ENCODE results near the gene LEMD3. TPM values are rescaled to one million over a fixed set of nuclear protein-coding genes. Genes with fewer than 3 reads are reported as not detected.

LEMD3 gene
- total and polyA plus RNA-seq, 2 donors: 21.4 to 25.7 TPM

DNA sequence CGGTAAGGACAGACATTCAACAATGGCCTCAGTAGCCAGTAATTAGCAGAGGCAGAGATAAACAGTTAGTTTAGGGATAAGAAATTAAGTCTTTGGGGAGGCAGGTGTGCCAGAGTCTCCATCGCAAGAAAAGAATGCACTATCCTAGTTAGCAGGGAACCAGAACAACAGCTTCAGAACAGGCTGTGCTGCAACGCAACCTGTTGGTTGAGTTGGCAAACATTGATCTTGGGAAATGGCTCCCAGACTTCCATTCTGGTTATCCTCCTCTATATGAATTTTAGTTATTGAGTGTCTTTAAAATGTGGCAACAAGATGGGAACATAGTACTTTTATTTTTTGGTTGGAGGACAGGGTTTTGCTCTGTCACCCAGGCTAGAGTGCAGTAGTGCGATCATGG lies 12.3 kb upstream of the LEMD3 start:
- no peaks in the 10 kb centered on the region for H3K9me3 ChIP-seq (ENCODE audit: control insufficient read depth in 2 of 2, insufficient read depth in 1 of 2, low read length in 1 of 2)
- H3K36me3 ChIP-seq (ENCODE audit: control insufficient read depth in 2 of 2, insufficient read depth in 2 of 2, low read length in 1 of 2): no peaks in the 10 kb centered on the region
- H3K4me3 ChIP-seq (ENCODE audit: low read length in 2 of 2): no peak overlapping the region
- peaks cover 0 to 7% of the 10 kb centered on the region in 2 donors for H3K4me1 ChIP-seq (ENCODE audit: control insufficient read depth in 2 of 2, insufficient read depth in 2 of 2, low read length in 2 of 2)
- H3K27me3 ChIP-seq (ENCODE audit: control insufficient read depth in 2 of 2, insufficient read depth in 1 of 2, low read length in 1 of 2): no peaks in the 10 kb centered on the region
- no peak overlapping the region for H3K27ac ChIP-seq (ENCODE audit: low read depth in 1 of 2, low read length in 1 of 2)
- WGBS: 93% methylated on average over 4 of the region's 4 CpGs
- DNase-seq (ENCODE audit: low read depth in 6 of 9, low spot score in 9 of 9): no peak

- DNase-seq (ENCODE audit: low read depth in 6 of 9, low spot score in 9 of 9): no peak
- WGBS: 98% methylated on average over 1 of the region's 1 CpG
- H3K4me3 ChIP-seq (ENCODE audit: low read length in 2 of 2): no peak overlapping the region
- H3K4me1 ChIP-seq (ENCODE audit: control insufficient read depth in 2 of 2, insufficient read depth in 2 of 2, low read length in 2 of 2): no peaks in the 10 kb centered on the region
- H3K9me3 ChIP-seq (ENCODE audit: control insufficient read depth in 2 of 2, insufficient read depth in 1 of 2, low read length in 1 of 2): no peaks in the 10 kb centered on the region
- no peaks in the 10 kb centered on the region for H3K36me3 ChIP-seq (ENCODE audit: control insufficient read depth in 2 of 2, insufficient read depth in 2 of 2, low read length in 1 of 2)
- H3K27me3 ChIP-seq (ENCODE audit: control insufficient read depth in 2 of 2, insufficient read depth in 1 of 2, low read length in 1 of 2): no peaks in the 10 kb centered on the region
- H3K27ac ChIP-seq (ENCODE audit: low read depth in 1 of 2, low read length in 1 of 2): no peak overlapping the region
Observed at GRCh38 chr12:65162609-65163008, 6.8 kb upstream of the LEMD3 start.

DNA sequence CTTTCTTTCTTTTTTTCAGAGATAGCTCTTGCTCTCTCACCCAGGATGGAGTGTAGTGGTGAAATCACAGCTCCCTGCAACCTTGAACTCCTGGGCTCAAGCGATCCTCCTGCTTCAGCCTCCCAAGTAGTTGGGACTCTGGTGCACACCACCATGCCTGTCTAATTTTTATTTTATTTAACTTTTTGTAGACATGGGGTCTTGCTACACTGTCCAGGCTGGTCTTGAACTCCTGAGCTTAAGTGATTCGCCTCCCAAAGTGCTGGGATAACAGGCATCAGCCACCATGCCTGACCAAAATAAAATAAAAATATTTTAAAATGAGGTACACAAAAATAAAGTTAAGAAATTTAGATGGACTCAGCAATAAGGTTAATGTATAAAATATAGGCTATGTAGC lies 5.1 kb upstream of the LEMD3 start:
- Histone ChIP-seq H3K27me3 (ENCODE audit: control insufficient read depth in 2 of 2, insufficient read depth in 1 of 2, low read length in 1 of 2) (no peaks in the 10 kb centered on the region), H3K4me1 (ENCODE audit: control insufficient read depth in 2 of 2, insufficient read depth in 2 of 2, low read length in 2 of 2) (peaks cover 4 to 5% of the 10 kb centered on the region in 2 donors), H3K27ac (ENCODE audit: low read depth in 1 of 2, low read length in 1 of 2) (no peak overlapping the region), H3K36me3 (ENCODE audit: control insufficient read depth in 2 of 2, insufficient read depth in 2 of 2, low read length in 1 of 2) (no peaks in the 10 kb centered on the region), H3K9me3 (ENCODE audit: control insufficient read depth in 2 of 2, insufficient read depth in 1 of 2, low read length in 1 of 2) (no peaks in the 10 kb centered on the region), H3K4me3 (ENCODE audit: low read length in 2 of 2) (no peak overlapping the region)
- DNase-seq (ENCODE audit: low read depth in 6 of 9, low spot score in 9 of 9): no peak
- 98% methylated on average over 2 of the region's 2 CpGs for WGBS

GRCh38 chr12:65164774-65165173 lies 4.6 kb upstream of the LEMD3 start:
- Histone ChIP-seq H3K27me3 (ENCODE audit: control insufficient read depth in 2 of 2, insufficient read depth in 1 of 2, low read length in 1 of 2) (no peaks in the 10 kb centered on the region), H3K9me3 (ENCODE audit: control insufficient read depth in 2 of 2, insufficient read depth in 1 of 2, low read length in 1 of 2) (no peaks in the 10 kb centered on the region), H3K4me3 (ENCODE audit: low read length in 2 of 2) (no peak overlapping the region), H3K4me1 (ENCODE audit: control insufficient read depth in 2 of 2, insufficient read depth in 2 of 2, low read length in 2 of 2) (peaks cover 4 to 5% of the 10 kb centered on the region in 2 donors), H3K27ac (ENCODE audit: low read depth in 1 of 2, low read length in 1 of 2) (no peak overlapping the region), H3K36me3 (ENCODE audit: control insufficient read depth in 2 of 2, insufficient read depth in 2 of 2, low read length in 1 of 2) (no peaks in the 10 kb centered on the region)
- no peak for DNase-seq (ENCODE audit: low read depth in 6 of 9, low spot score in 9 of 9)

- Histone ChIP-seq H3K36me3 (ENCODE audit: control insufficient read depth in 2 of 2, insufficient read depth in 2 of 2, low read length in 1 of 2) (peaks cover 0 to 3% of the 10 kb centered on the region in 2 donors), H3K27ac (ENCODE audit: low read depth in 1 of 2, low read length in 1 of 2) (peak overlapping the region; percentile 76 to 94), H3K9me3 (ENCODE audit: control insufficient read depth in 2 of 2, insufficient read depth in 1 of 2, low read length in 1 of 2) (peaks cover 0 to 4% of the 10 kb centered on the region in 2 donors), H3K27me3 (ENCODE audit: control insufficient read depth in 2 of 2, insufficient read depth in 1 of 2, low read length in 1 of 2) (no peaks in the 10 kb centered on the region), H3K4me3 (ENCODE audit: low read length in 2 of 2) (peak overlapping the region; percentile 89 to 92), H3K4me1 (ENCODE audit: control insufficient read depth in 2 of 2, insufficient read depth in 2 of 2, low read length in 2 of 2) (peaks cover 16 to 19% of the 10 kb centered on the region in 2 donors)
- 5% methylated on average over 11 of the region's 11 CpGs for WGBS
- DNase-seq (ENCODE audit: low read depth in 6 of 9, low spot score in 9 of 9): peak in 1 of 9 donors; percentile 10
Observed at GRCh38 chr12:65168681-65169319, 583 bp upstream of the LEMD3 start.

GRCh38 chr12:65170209-65170881 lies 962 bp downstream of the LEMD3 start:
- DNase-seq (ENCODE audit: low read depth in 6 of 9, low spot score in 9 of 9): peak in 5 of 9 donors; percentile 19 to 65 (median 43)
- Histone ChIP-seq H3K4me1 (ENCODE audit: control insufficient read depth in 2 of 2, insufficient read depth in 2 of 2, low read length in 2 of 2) (peaks cover 16 to 19% of the 10 kb centered on the region in 2 donors), H3K36me3 (ENCODE audit: control insufficient read depth in 2 of 2, insufficient read depth in 2 of 2, low read length in 1 of 2) (peaks cover 0 to 11% of the 10 kb centered on the region in 2 donors), H3K9me3 (ENCODE audit: control insufficient read depth in 2 of 2, insufficient read depth in 1 of 2, low read length in 1 of 2) (peaks cover 0 to 4% of the 10 kb centered on the region in 2 donors), H3K4me3 (ENCODE audit: low read length in 2 of 2) (peak overlapping the region; percentile 89 to 92), H3K27ac (ENCODE audit: low read depth in 1 of 2, low read length in 1 of 2) (peak overlapping the region; percentile 94 to 95), H3K27me3 (ENCODE audit: control insufficient read depth in 2 of 2, insufficient read depth in 1 of 2, low read length in 1 of 2) (no peaks in the 10 kb centered on the region)
- under 1% methylated on average over 47 of the region's 47 CpGs for WGBS

DNA sequence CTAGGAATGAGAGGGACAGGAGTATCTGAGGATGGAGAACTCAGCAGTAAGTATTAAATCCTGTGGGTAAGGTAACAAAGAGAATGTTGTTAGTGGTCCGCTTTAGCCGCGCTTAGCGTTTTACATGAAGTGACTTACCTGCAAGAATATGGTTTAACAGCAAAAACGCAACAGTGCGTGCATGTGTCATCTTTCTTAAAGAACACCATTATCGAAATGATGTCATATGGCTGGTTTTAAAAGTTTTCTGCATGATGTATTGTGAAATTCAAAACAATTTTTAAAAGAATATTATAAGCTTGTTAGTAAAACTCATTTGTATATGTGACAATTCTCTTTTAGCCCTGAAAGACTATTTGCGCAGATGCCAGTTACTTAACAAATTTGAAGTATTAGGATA lies 1.7 kb downstream of the LEMD3 start:
- Histone ChIP-seq H3K4me3 (ENCODE audit: low read length in 2 of 2) (peak overlapping the region; percentile 89 to 92), H3K9me3 (ENCODE audit: control insufficient read depth in 2 of 2, insufficient read depth in 1 of 2, low read length in 1 of 2) (peaks cover 0 to 4% of the 10 kb centered on the region in 2 donors), H3K4me1 (ENCODE audit: control insufficient read depth in 2 of 2, insufficient read depth in 2 of 2, low read length in 2 of 2) (peaks cover 16 to 19% of the 10 kb centered on the region in 2 donors), H3K27ac (ENCODE audit: low read depth in 1 of 2, low read length in 1 of 2) (no peak overlapping the region), H3K36me3 (ENCODE audit: control insufficient read depth in 2 of 2, insufficient read depth in 2 of 2, low read length in 1 of 2) (peaks cover 3 to 18% of the 10 kb centered on the region in 2 donors), H3K27me3 (ENCODE audit: control insufficient read depth in 2 of 2, insufficient read depth in 1 of 2, low read length in 1 of 2) (no peaks in the 10 kb centered on the region)
- WGBS: 57% methylated on average over 8 of the region's 8 CpGs
- peak in 1 of 9 donors; percentile 34 for DNase-seq (ENCODE audit: low read depth in 6 of 9, low spot score in 9 of 9)

DNA sequence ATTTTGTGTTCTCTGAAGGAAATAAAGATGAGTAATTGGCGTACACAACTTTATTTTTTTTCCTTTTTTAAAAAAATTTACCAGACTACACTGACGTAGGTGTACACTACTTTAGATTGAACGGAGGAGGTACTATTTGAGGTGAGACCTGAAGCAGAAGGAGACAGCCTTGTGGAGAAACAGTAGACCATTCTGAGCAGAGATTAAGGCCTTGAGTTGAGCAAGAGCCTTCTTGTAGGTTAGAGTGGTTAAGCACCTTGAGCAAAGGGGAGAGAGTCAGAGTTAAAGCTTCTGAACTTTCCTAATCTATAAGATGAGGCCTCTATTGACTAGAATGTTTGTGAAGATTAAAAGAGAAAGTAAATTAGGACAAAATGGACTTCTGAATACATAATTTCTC lies 2.5 kb downstream of the LEMD3 start:
- peak in 3 of 9 donors; percentile 21 to 43 (median 23) for DNase-seq (ENCODE audit: low read depth in 6 of 9, low spot score in 9 of 9)
- Histone ChIP-seq H3K27me3 (ENCODE audit: control insufficient read depth in 2 of 2, insufficient read depth in 1 of 2, low read length in 1 of 2) (no peaks in the 10 kb centered on the region), H3K9me3 (ENCODE audit: control insufficient read depth in 2 of 2, insufficient read depth in 1 of 2, low read length in 1 of 2) (peaks cover 0 to 4% of the 10 kb centered on the region in 2 donors), H3K36me3 (ENCODE audit: control insufficient read depth in 2 of 2, insufficient read depth in 2 of 2, low read length in 1 of 2) (peaks cover 3 to 20% of the 10 kb centered on the region in 2 donors), H3K4me1 (ENCODE audit: control insufficient read depth in 2 of 2, insufficient read depth in 2 of 2, low read length in 2 of 2) (peaks cover 16 to 19% of the 10 kb centered on the region in 2 donors), H3K4me3 (ENCODE audit: low read length in 2 of 2) (peak overlapping the region; percentile 1 to 36), H3K27ac (ENCODE audit: low read depth in 1 of 2, low read length in 1 of 2) (no peak overlapping the region)
- 45% methylated on average over 3 of the region's 3 CpGs for WGBS

DNA sequence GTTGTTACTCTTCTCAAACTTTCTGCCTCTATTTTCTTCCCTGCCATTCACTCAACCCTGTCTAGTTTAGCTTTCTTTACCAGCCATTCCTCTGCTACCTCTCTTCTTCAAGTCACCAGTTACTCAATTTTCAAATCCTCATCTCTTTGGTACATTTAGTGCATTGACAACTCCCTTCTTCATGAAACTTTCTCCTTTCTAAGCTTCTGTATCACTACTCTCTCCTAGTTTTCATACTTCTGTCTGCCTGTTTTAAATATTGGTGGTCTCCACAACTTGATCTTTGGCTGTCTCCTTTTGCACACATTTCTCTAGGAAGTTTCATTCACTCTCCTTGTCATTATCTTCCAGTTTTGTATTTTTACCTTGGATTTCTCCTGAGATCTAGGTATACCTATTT lies 6.0 kb downstream of the LEMD3 start:
- H3K9me3 ChIP-seq (ENCODE audit: control insufficient read depth in 2 of 2, insufficient read depth in 1 of 2, low read length in 1 of 2): no peaks in the 10 kb centered on the region
- DNase-seq (ENCODE audit: low read depth in 6 of 9, low spot score in 9 of 9): no peak
- H3K36me3 ChIP-seq (ENCODE audit: control insufficient read depth in 2 of 2, insufficient read depth in 2 of 2, low read length in 1 of 2): peaks cover 6 to 28% of the 10 kb centered on the region in 2 donors
- no peak overlapping the region for H3K27ac ChIP-seq (ENCODE audit: low read depth in 1 of 2, low read length in 1 of 2)
- H3K4me1 ChIP-seq (ENCODE audit: control insufficient read depth in 2 of 2, insufficient read depth in 2 of 2, low read length in 2 of 2): peaks cover 10 to 13% of the 10 kb centered on the region in 2 donors
- H3K27me3 ChIP-seq (ENCODE audit: control insufficient read depth in 2 of 2, insufficient read depth in 1 of 2, low read length in 1 of 2): no peaks in the 10 kb centered on the region
- H3K4me3 ChIP-seq (ENCODE audit: low read length in 2 of 2): no peak overlapping the region

Data from thymus (tissue), 11 donors.